Colon (tissue), 2 donors: Measurements from ENCODE around the gene MUC21.
"Not testable (repeated sequence)": the region's sequence is repeated elsewhere in the genome, so short reads cannot be mapped to it uniquely, and the experiment has no call there.

Experiments
- FAIRE-seq: peaks from 2 replicates; lab custom pipeline; 2012; peaks lifted over from hg19 to GRCh38; lab: Jason Lieb, UNC
- donor health status: control.
- donor health status: control.

The MUC21 gene

GRCh38 chr6:31009731-31010130, 26.2 kb downstream of the MUC21 start:
- FAIRE-seq = no peak

GRCh38 chr6:31010393-31011060, 27.0 kb downstream of the MUC21 start, which contains the start of gene MUC22:
TSS of gene MUC22 (plus strand) at chr6:31010474. CDS start at chr6:31010707, 233 bp downstream.
- FAIRE-seq = no peak

DNA sequence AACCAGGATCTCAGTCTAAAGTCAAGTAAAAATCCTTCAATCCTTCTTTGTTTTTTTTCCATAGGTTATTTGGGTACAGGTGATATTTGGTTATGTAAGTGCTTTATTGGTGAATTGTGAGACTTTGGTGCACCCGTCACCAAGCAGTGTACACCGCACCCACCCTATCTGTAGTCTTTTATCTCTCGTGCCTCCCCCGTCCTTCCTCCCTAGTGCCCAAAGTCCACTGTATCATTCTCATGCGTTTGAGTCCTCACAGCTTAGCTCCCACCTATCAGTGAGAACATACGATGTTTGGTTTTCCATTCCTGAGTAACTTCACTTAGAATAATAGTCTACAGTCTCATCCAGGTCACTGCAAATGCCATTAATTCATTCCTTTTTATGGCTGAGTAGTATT, 27.6 kb downstream of the MUC21 start:
- FAIRE-seq = no peak

- no peak for FAIRE-seq
Measured at GRCh38 chr6:31016659-31017299, 33.3 kb downstream of the MUC21 start.

DNA sequence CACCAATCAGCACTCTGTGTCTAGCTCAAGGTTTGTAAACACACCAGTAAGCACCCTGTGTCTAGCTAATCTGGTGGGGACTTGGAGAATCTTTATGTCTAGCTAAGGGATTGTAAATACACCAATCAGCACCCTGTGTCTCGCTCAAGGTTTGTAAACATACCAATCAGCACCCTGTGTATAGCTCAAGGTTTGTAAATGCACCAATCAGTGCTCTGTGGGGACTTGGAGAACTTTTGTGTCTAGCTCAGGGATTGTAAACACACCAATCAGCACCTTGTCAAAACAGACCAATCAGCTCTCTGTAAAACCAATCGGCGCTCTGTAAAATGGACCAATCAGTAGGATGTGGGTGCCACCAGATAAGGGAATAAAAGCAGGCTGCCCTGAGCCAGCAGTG, 33.9 kb downstream of the MUC21 start:
- FAIRE-seq = not testable (repeated sequence)

- no peak for FAIRE-seq
Measured at GRCh38 chr6:31020057-31020456, 36.5 kb downstream of the MUC21 start.

DNA sequence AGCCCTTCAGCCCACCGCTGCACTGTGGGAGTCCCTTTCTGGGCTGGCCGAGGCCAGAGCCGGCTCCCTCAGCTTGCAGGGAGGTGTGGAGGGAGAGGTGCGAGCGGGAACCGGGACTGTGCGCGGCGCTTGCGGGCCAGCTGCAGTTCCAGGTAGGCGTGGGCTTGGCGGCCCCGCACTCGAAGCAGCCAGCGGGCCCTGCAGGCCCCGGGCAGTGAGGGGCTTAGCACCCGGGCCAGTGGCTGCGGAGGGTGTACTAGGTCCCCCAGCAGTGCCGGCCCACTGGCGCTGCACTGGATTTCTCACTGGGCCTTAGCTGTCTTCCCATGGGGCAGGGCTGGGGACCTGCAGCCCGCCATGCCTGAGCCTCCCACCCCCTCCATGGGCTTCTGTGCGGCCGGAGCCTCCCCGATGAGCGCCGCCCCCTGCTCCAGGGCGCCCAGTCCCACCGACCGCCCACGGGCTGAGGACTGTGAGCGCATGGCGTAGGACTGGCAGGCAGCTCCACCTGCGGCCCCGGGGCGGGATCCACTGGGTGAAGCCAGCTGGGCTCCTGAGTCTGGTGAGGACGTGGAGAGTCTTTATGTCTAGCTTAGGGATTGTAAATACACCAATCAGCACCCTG, 37.2 kb downstream of the MUC21 start:
- not testable (repeated sequence) for FAIRE-seq

DNA sequence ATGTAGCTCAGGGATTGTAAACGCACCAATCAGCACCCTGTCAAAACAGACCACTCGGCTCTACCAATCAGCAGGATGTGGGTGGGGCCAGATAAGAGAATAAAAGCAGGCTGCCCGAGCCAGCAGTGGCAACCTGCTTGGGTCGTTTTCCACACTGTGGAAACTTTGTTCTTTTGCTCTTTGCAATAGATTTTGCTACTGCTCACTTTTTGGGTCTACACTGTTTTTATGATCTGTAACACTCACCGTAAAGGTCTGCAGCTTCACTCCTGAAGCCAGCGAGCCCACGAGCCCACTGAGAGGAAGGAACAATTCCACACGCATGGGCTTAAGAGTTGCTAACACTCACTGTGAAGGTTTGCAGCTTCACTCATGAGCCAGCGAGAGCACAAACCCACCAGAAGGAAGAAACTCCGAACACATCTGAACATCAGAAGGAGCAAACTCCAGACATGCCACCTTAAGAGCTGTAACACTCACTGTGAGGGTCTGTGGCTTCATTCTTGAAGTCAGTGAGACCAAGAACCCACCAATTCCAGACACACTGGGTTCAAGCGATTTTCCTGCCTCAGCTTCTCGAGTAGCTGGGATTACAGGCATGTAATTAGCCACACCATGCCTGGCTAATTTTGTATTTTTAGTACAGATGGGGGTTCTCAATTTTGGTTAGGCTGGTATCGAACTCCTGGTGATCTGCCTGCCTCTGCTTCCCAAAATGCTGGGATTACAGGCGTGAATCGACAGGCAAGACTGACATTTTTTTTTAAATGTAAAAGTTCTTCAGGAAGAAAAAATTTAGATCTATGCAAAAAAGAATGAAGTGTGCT, 38.4 kb downstream of the MUC21 start:
- FAIRE-seq = not testable (repeated sequence)

DNA sequence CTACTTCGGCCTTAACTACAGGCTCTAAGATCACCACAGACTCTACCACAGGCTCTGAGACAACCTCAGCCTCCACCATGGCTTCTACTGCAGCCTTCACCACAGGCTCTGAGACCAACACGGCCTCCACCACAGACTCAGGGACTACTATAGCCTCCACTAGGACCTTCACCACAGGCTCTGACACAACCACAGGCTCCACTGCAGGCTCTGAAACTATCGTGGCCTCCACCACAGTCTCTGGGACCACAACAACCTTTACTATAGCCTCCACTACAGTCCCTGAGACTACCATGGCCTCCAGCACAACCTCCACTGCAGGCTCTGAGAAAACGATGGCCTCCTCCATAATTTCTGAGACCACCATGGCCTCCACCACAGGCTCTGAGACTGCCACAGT, 42.1 kb downstream of the MUC21 start:
- FAIRE-seq = no peak

DNA sequence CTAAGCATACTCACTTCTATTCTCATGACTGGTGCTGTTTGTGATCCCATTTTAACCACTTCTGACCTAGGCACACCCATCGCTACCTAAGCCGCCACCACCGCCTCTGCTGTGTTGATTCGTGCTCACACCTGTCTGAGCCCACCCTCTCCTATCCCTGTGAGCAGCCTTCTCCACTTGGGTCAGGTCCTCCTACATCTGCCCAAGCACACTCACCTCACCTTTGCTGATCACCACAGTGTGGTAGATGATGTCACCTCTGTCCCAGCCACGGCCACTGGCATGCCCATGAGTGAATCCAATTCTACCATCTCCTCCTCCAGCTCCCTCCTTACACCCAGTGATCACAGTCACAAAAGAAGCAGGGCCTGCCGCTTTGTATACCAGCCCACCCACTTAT, 47.6 kb downstream of the MUC21 start:
- no peak for FAIRE-seq

DNA sequence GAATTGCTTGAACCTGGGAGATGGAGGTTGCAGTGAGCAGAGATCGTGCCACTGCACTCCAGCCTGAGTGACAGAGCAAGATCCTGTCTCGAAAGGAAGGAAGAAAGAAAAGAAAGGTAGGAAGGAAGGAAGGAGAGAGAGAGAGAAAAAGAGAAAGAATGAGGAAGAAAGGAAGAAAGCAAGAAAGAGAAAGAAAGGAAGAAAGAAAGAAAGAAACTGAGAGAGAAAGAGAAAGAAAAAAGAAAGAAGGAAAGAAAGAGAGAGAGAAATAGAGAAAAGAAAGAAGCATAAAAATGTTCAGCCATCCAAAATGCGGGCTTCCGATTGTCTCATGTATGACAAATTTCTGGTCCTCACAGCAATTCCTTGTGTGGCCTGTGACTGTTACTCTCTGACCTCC, 49.6 kb downstream of the MUC21 start:
- no peak for FAIRE-seq

DNA sequence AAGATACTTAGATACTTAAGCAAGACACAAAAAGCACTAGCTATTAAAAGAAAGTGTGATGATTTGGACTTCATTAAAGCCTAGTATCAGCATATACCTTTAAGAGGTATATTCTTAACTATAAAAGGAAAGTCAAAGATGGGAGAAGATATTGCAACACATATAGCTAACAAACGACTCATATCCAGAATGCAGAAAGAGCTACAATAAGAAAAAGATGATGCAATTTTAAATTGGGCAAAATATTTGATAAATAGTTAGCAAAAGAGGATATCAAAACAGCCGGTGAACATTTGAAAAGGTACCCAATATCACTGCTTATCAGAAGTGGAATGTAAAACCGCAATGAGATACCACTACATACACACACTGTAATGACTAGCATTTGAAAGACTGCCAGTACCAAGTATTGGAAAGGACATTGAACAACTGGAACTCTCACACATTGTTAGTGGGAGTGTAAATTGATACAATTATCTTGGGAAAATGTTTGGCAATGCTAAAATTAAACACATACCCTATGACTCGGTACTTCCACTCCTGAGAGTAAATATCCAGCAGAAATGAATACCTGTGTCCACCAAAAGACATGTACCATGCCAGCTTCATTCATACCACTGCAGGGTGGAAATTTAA, 52.5 kb downstream of the MUC21 start:
- no peak for FAIRE-seq

GRCh38 chr6:31037169-31037568, 53.7 kb downstream of the MUC21 start:
- no peak for FAIRE-seq

GRCh38 chr6:31037682-31038081, 54.2 kb downstream of the MUC21 start:
- no peak for FAIRE-seq

- FAIRE-seq = no peak
Measured at GRCh38 chr6:31038559-31038958, 55.0 kb downstream of the MUC21 start.
